Thyroid gland (tissue), 4 donors: ENCODE data around the gene RFX4.

Source experiments
- CTCF ChIP-seq, 6 experiments: fragments of 200-600 bp in 3 of 6; fragments of 450-650 bp in 3 of 6; sonication (generic) in 3 of 6; IDR thresholded peaks; one replicate each; pipeline ENCODE4 v1.5.1; 2016 to 2019; ENCODE audit warnings: antibody characterized with exemption in 6 of 6, mild to moderate bottlenecking in 2 of 6, inconsistent platforms in 1 of 6, moderate library complexity in 1 of 6
- POLR2A ChIP-seq, 2 donors: fragments of 450-650 bp; IDR thresholded peaks; one replicate each; pipeline ENCODE4 v1.6.1; 2017; ENCODE audit warnings: antibody characterized with exemption in 2 of 2, mild to moderate bottlenecking in 2 of 2, moderate library complexity in 1 of 2

DNA sequence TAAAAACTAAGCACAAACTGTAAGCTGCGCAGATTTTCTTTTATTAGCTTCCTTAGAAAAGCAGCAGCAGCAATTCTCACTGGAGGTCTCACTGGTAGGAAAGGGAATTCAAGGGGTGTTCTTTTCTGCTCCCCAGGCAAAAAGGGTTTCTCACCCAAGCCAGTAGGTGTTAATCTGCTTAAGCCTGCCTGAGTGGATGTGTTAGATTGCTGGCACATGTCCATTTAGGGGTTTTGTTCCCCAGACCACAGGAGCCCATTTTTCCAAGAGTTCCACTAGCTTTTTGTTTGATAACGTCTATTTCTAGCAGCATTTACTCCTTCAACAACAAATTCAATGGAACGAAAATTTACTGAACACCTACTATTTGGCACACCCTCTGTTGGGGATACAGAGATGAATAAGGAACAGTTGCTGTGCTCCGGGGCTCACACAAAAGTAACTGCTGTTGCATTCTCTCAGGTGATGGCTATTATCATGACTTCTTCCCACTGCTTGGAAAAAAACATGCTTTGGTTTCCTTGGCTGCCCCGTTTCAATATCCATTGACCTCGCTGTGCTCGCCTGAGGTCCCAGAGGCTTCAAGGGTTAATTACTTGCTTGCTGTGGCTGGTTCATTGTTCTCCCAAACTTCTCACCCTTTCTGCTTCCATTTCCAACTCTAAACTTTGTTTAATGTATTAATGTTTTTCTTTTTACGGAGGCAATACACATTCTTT, 160.6 kb downstream of the RFX4 start:
- no peak for TF ChIP-seq POLR2A (IDR thresholded peaks at IDR 0.05)
- no peak for TF ChIP-seq CTCF (IDR thresholded peaks at IDR 0.05)
